Fibroblast of skin of left quadriceps (primary cell): Measurements from ENCODE around the gene GPR39.
A peak's percentile ranks its signal among the peaks of the same experiment; 100 is the strongest.
"Not testable (repeated sequence)": the region's sequence is repeated elsewhere in the genome, so short reads cannot be mapped to it uniquely, and the experiment has no call there.

Experiments
- DNase-seq, 2 experiments: peaks; one replicate each; pipeline ENCODE4 v3.0.0-alpha.2; 2013; ENCODE audit warnings: low read depth in 2 of 2

The GPR39 gene

GRCh38 chr2:132495881-132496280, 79.3 kb downstream of the GPR39 start:
- DNase-seq: no peak

GRCh38 chr2:132496555-132496954, 80.0 kb downstream of the GPR39 start:
- DNase-seq: no peak

GRCh38 chr2:132497591-132497990, 81.0 kb downstream of the GPR39 start:
- no peak for DNase-seq

GRCh38 chr2:132503701-132504100, 87.1 kb downstream of the GPR39 start:
- DNase-seq: no peak

GRCh38 chr2:132515010-132515409, 98.4 kb downstream of the GPR39 start:
- DNase-seq: no peak

- DNase-seq: no peak
Observed at GRCh38 chr2:132517386-132517785, 100.8 kb downstream of the GPR39 start.

- no peak for DNase-seq
Observed at GRCh38 chr2:132518302-132518701, 101.7 kb downstream of the GPR39 start.

- DNase-seq: no peak
Observed at GRCh38 chr2:132519566-132519965, 103.0 kb downstream of the GPR39 start.

GRCh38 chr2:132521341-132521740, 104.7 kb downstream of the GPR39 start:
- DNase-seq: peak; percentile 44 to 56

GRCh38 chr2:132522901-132523300, 106.3 kb downstream of the GPR39 start:
- DNase-seq: no peak

- not testable (repeated sequence) for DNase-seq
Observed at GRCh38 chr2:132537061-132537460, 120.5 kb downstream of the GPR39 start.

GRCh38 chr2:132538331-132538855, 121.8 kb downstream of the GPR39 start:
- DNase-seq: no peak

GRCh38 chr2:132540166-132540565, 123.6 kb downstream of the GPR39 start:
- no peak for DNase-seq

- DNase-seq: no peak
Observed at GRCh38 chr2:132542953-132543569, 126.5 kb downstream of the GPR39 start.

GRCh38 chr2:132544006-132544630, 127.5 kb downstream of the GPR39 start:
- no peak for DNase-seq

- peak; percentile 46 to 53 for DNase-seq
Observed at GRCh38 chr2:132547090-132547687, 130.6 kb downstream of the GPR39 start.

GRCh38 chr2:132549935-132550670, 133.5 kb downstream of the GPR39 start:
- DNase-seq: no peak

- DNase-seq: no peak
Observed at GRCh38 chr2:132550946-132551345, 134.3 kb downstream of the GPR39 start.

- no peak for DNase-seq
Observed at GRCh38 chr2:132557694-132558093, 141.1 kb downstream of the GPR39 start.

- no peak for DNase-seq
Observed at GRCh38 chr2:132559326-132559725, 142.7 kb downstream of the GPR39 start.

GRCh38 chr2:132559921-132560320, 143.3 kb downstream of the GPR39 start:
- no peak for DNase-seq

GRCh38 chr2:132560562-132560961, 144.0 kb downstream of the GPR39 start:
- DNase-seq: no peak
